GM19240 (cell line): ENCODE measurements around the gene TEX11.

Experiments used
- DNase-seq: peaks from one replicate; pipeline ENCODE4 v3.0.0; 2011; ENCODE audit warnings: low spot score; ENCODE audit not compliant: insufficient read length

TEX11 gene

GRCh38 chrX:70498129-70498528 is 410.4 kb downstream of the TEX11 start:
- DNase-seq: no peak

- no peak for DNase-seq
Measured at GRCh38 chrX:70497026-70497425, 411.5 kb downstream of the TEX11 start.

- DNase-seq: no peak
Measured at GRCh38 chrX:70496491-70496890, 412.0 kb downstream of the TEX11 start.

GRCh38 chrX:70494441-70494840 is 414.1 kb downstream of the TEX11 start:
- no peak for DNase-seq

GRCh38 chrX:70488856-70489255 is 419.7 kb downstream of the TEX11 start:
- no peak for DNase-seq

GRCh38 chrX:70485466-70485865 is 423.0 kb downstream of the TEX11 start:
- no peak for DNase-seq

- no peak for DNase-seq
Measured at GRCh38 chrX:70482300-70482699, 426.2 kb downstream of the TEX11 start.

- DNase-seq: no peak
Measured at GRCh38 chrX:70481471-70482270, 426.8 kb downstream of the TEX11 start.

GRCh38 chrX:70480660-70481018 is 427.9 kb downstream of the TEX11 start:
- no peak for DNase-seq

GRCh38 chrX:70479922-70480659 is 428.4 kb downstream of the TEX11 start:
- no peak for DNase-seq

- no peak for DNase-seq
Measured at GRCh38 chrX:70479247-70479921, 429.1 kb downstream of the TEX11 start.
